Nephron (organoid): ENCODE data around the gene PDHX.

Experiments
- H3K27ac Mint-ChIP-seq, 3 experiments: 2 replicates each; pipeline ENCODE4 v1.8.0; 2020; ENCODE audit warnings: mixed read lengths in 3 of 3, mild to moderate bottlenecking in 2 of 3, moderate library complexity in 1 of 3
- H3K27me3 Mint-ChIP-seq: 2 replicates; pipeline ENCODE4 v1.8.0; 2021; ENCODE audit warnings: low read depth, mild to moderate bottlenecking, moderate library complexity, mixed read lengths
- H3K36me3 Mint-ChIP-seq: 2 replicates; pipeline ENCODE4 v1.8.0; 2020; ENCODE audit warnings: low read depth, mixed read lengths
- H3K4me1 Mint-ChIP-seq: 2 replicates; pipeline ENCODE4 v1.8.0; 2020; ENCODE audit warnings: mixed read lengths
- H3K4me3 Mint-ChIP-seq, 3 experiments: 2 replicates each; pipeline ENCODE4 v1.8.0; 2020; ENCODE audit warnings: mild to moderate bottlenecking in 3 of 3, mixed read lengths in 3 of 3, moderate library complexity in 2 of 3
- H3K9me3 Mint-ChIP-seq: 2 replicates; pipeline ENCODE4 v1.8.0; 2020; ENCODE audit warnings: mixed read lengths
- CTCF ChIP-seq, 3 experiments: fragments of 200-600 bp; sonication (generic); IDR thresholded peaks; one replicate each; pipeline ENCODE4 v1.5.0; 2021; ENCODE audit warnings: antibody characterized with exemption in 3 of 3; ENCODE audit not compliant: unreplicated experiment in 3 of 3

The PDHX gene

GRCh38 chr11:34926831-34927132, 10.4 kb downstream of the PDHX start:
- no peak overlapping the region for H3K27ac Mint-ChIP-seq
- peaks cover 38% of the 10 kb centered on the region for H3K4me1 Mint-ChIP-seq

GRCh38 chr11:34928268-34928959, 12.0 kb downstream of the PDHX start:
- no peak overlapping the region for H3K4me3 Mint-ChIP-seq
- no peaks in the 10 kb centered on the region for H3K27me3 Mint-ChIP-seq
- H3K36me3 Mint-ChIP-seq: peaks cover 19% of the 10 kb centered on the region
- no peak for TF ChIP-seq CTCF (IDR thresholded peaks at IDR 0.05; ENCODE audit: unreplicated experiment in 3 of 3)
- H3K4me1 Mint-ChIP-seq: peaks cover 32% of the 10 kb centered on the region
- no peaks in the 10 kb centered on the region for H3K9me3 Mint-ChIP-seq
- no peak overlapping the region for H3K27ac Mint-ChIP-seq

More at GRCh38 chr11:34926831-34927132, 10.4 kb downstream of the PDHX start:
- H3K4me3 Mint-ChIP-seq: no peak overlapping the region
- H3K36me3 Mint-ChIP-seq: peaks cover 4% of the 10 kb centered on the region
- H3K9me3 Mint-ChIP-seq: no peaks in the 10 kb centered on the region
- no peaks in the 10 kb centered on the region for H3K27me3 Mint-ChIP-seq
- no peak for TF ChIP-seq CTCF (IDR thresholded peaks at IDR 0.05; ENCODE audit: unreplicated experiment in 3 of 3)

GRCh38 chr11:34928960-34929680, 12.7 kb downstream of the PDHX start:
- H3K36me3 Mint-ChIP-seq: peaks cover 22% of the 10 kb centered on the region
- H3K4me3 Mint-ChIP-seq: no peak overlapping the region
- TF ChIP-seq CTCF (IDR thresholded peaks at IDR 0.05; ENCODE audit: unreplicated experiment in 3 of 3): no peak
- H3K27me3 Mint-ChIP-seq: no peaks in the 10 kb centered on the region
- no peaks in the 10 kb centered on the region for H3K9me3 Mint-ChIP-seq
- no peak overlapping the region for H3K27ac Mint-ChIP-seq
- H3K4me1 Mint-ChIP-seq: peaks cover 27% of the 10 kb centered on the region

GRCh38 chr11:34929794-34930763, 13.7 kb downstream of the PDHX start:
- TF ChIP-seq CTCF (IDR thresholded peaks at IDR 0.05; ENCODE audit: unreplicated experiment in 3 of 3): no peak
- Mint-ChIP-seq H3K4me1 (peaks cover 22% of the 10 kb centered on the region), H3K9me3 (no peaks in the 10 kb centered on the region), H3K27ac (no peak overlapping the region), H3K27me3 (no peaks in the 10 kb centered on the region), H3K36me3 (peaks cover 25% of the 10 kb centered on the region), H3K4me3 (no peak overlapping the region)

- Mint-ChIP-seq H3K4me3 (no peak overlapping the region), H3K4me1 (no peaks in the 10 kb centered on the region), H3K9me3 (peaks cover 2% of the 10 kb centered on the region), H3K27ac (no peak overlapping the region), H3K27me3 (no peaks in the 10 kb centered on the region), H3K36me3 (peaks cover 47% of the 10 kb centered on the region)
- TF ChIP-seq CTCF (IDR thresholded peaks at IDR 0.05; ENCODE audit: unreplicated experiment in 3 of 3): no peak
These were observed 20.7 kb downstream of the PDHX start for GRCh38 chr11:34936945-34937629.
